Calu3 (cell line): ENCODE measurements around the gene PCK1. TPM values are rescaled to one million over a fixed set of nuclear protein-coding genes. Genes with fewer than 3 reads are reported as not detected.

Experiments
- BruUV-seq: library from RNA; stranded (reverse); fragments of 400-500 nt; replicated peaks from 2 replicates; lab custom pipeline; 2021; lab: Mats Ljungman, UMichigan
- CTCF ChIA-PET: fragments of 300-600 bp; sonication (Branson Sonifier 250); formaldehyde crosslinking; loops from one replicate; lab custom pipeline; 2022; ENCODE audit warnings: antibody characterized with exemption; lab: Charles Lee
- DNase-seq: peaks from one replicate; pipeline ENCODE4 v3.0.0; 2022
- H3K27ac Mint-ChIP-seq: one replicate; pipeline ENCODE4 v1.8.0; 2022; ENCODE audit warnings: mixed read lengths; ENCODE audit not compliant: unreplicated experiment
- H3K27me3 Mint-ChIP-seq: one replicate; pipeline ENCODE4 v1.8.0; 2022; ENCODE audit warnings: mixed read lengths; ENCODE audit not compliant: unreplicated experiment
- H3K36me3 Mint-ChIP-seq: one replicate; pipeline ENCODE4 v1.8.0; 2022; ENCODE audit warnings: mild to moderate bottlenecking, moderate library complexity, mixed read lengths; ENCODE audit not compliant: insufficient read depth, unreplicated experiment
- H3K4me1 Mint-ChIP-seq: one replicate; pipeline ENCODE4 v1.8.0; 2022; ENCODE audit warnings: mild to moderate bottlenecking, low read depth, mixed read lengths; ENCODE audit not compliant: unreplicated experiment
- H3K4me3 Mint-ChIP-seq: one replicate; pipeline ENCODE4 v1.8.0; 2022; ENCODE audit warnings: mild to moderate bottlenecking, low read depth, moderate library complexity, mixed read lengths; ENCODE audit not compliant: unreplicated experiment
- H3K9me3 Mint-ChIP-seq: one replicate; pipeline ENCODE4 v1.8.0; 2022; ENCODE audit warnings: low read depth, mixed read lengths; ENCODE audit not compliant: unreplicated experiment
- intact Hi-C: fragments of 100-400 bp; cut with micrococcal nuclease; formaldehyde crosslinking; loops from one replicate; pipeline ENCODE4 v1.10.0; 2022; ENCODE audit not compliant: unreplicated experiment
- total RNA-seq: library from RNA; stranded (reverse); gene quantifications from 2 replicates; pipeline ENCODE4 v1.2.3, GENCODE V29; 2022
- TF ChIP-seq, protein P1 (sequence below): fragments of 200-600 bp; IDR thresholded peaks from one replicate; pipeline ENCODE4 v1.8.0; 2022; ENCODE audit warnings: antibody characterized with exemption; ENCODE audit not compliant: unreplicated experiment

The PCK1 gene
- total RNA-seq, 1 experiment from 2014 or later, result 0.19 TPM

GRCh38 chr20:57579898-57580447 lies 19.1 kb downstream of the PCK1 start:
- BruUV-seq, result no TSS peak
- no peaks in the 10 kb centered on the region for H3K9me3 Mint-ChIP-seq
- TF ChIP-seq, protein P1, sequence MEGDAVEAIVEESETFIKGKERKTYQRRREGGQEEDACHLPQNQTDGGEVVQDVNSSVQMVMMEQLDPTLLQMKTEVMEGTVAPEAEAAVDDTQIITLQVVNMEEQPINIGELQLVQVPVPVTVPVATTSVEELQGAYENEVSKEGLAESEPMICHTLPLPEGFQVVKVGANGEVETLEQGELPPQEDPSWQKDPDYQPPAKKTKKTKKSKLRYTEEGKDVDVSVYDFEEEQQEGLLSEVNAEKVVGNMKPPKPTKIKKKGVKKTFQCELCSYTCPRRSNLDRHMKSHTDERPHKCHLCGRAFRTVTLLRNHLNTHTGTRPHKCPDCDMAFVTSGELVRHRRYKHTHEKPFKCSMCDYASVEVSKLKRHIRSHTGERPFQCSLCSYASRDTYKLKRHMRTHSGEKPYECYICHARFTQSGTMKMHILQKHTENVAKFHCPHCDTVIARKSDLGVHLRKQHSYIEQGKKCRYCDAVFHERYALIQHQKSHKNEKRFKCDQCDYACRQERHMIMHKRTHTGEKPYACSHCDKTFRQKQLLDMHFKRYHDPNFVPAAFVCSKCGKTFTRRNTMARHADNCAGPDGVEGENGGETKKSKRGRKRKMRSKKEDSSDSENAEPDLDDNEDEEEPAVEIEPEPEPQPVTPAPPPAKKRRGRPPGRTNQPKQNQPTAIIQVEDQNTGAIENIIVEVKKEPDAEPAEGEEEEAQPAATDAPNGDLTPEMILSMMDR, result no peak
- peaks cover 18% of the 10 kb centered on the region for H3K4me1 Mint-ChIP-seq
- H3K4me3 Mint-ChIP-seq, result no peak overlapping the region
- intact Hi-C loops, result no loop called here
- H3K36me3 Mint-ChIP-seq, result peaks cover 5% of the 10 kb centered on the region
- H3K27me3 Mint-ChIP-seq, result peaks cover 61% of the 10 kb centered on the region
- CTCF ChIA-PET, result no interaction called here
- H3K27ac Mint-ChIP-seq, result no peak overlapping the region
- no peak for DNase-seq

GRCh38 chr20:57580478-57581201 lies 19.7 kb downstream of the PCK1 start:
- H3K4me1 Mint-ChIP-seq, result peaks cover 18% of the 10 kb centered on the region
- H3K4me3 Mint-ChIP-seq, result no peak overlapping the region
- TF ChIP-seq, protein P1, result no peak
- CTCF ChIA-PET, result no interaction called here
- H3K9me3 Mint-ChIP-seq, result no peaks in the 10 kb centered on the region
- intact Hi-C loops, result no loop called here
- H3K36me3 Mint-ChIP-seq, result peaks cover 5% of the 10 kb centered on the region
- DNase-seq, result no peak
- H3K27ac Mint-ChIP-seq, result no peak overlapping the region
- H3K27me3 Mint-ChIP-seq, result peaks cover 67% of the 10 kb centered on the region
- BruUV-seq, result no TSS peak

DNA sequence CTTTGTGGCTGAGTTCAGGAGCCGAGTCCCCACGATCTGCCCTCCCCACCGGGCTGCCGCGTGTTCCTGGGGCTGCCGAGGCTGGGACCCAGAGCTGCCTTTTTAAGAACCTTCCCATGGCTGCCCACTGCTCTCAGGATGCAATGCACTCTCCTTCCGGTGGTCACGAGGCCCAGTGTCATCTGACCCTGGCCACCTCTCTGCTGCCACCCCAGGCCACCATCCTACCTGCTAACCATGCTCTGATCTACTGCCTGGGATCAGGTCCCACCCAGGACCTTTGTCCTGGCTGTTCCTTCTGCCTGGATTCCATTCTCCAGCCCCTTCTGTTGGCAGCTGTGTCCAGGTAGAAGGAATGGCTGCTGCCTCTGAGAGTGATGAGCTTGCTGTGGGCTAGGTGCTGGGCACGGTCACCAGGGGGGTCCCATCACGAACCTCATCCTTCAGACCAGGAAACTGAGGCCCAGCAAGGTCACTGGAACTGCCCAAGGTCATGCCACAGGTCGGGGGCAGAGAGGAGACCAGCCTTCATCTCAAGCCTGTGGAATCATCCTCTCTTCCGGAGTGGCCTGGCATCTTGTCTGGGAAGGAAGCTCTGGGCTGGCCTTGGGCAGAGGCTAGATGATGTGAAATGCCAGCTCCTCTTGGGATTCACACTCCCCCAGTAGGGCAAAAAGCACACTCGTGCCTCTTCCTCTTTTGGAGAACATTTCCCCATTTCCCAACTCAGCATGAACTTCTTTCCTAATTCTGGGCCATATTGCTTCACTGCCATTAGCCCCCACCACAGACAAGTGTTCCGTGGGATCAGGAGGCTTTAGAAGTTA lies 20.5 kb downstream of the PCK1 start:
- peaks cover 18% of the 10 kb centered on the region for H3K4me1 Mint-ChIP-seq
- no peak for DNase-seq
- no peak overlapping the region for H3K27ac Mint-ChIP-seq
- intact Hi-C loops, result no loop called here
- TF ChIP-seq, protein P1, result no peak
- BruUV-seq, result no TSS peak
- CTCF ChIA-PET, result no interaction called here
- no peak overlapping the region for H3K4me3 Mint-ChIP-seq
- H3K27me3 Mint-ChIP-seq, result peaks cover 75% of the 10 kb centered on the region
- H3K9me3 Mint-ChIP-seq, result no peaks in the 10 kb centered on the region
- H3K36me3 Mint-ChIP-seq, result peaks cover 5% of the 10 kb centered on the region

GRCh38 chr20:57582029-57582378 lies 21.1 kb downstream of the PCK1 start:
- Mint-ChIP-seq H3K27me3 (peaks cover 81% of the 10 kb centered on the region), H3K4me3 (peak overlapping the region; percentile 16), H3K4me1 (peaks cover 18% of the 10 kb centered on the region), H3K36me3 (peaks cover 5% of the 10 kb centered on the region), H3K27ac (no peak overlapping the region), H3K9me3 (no peaks in the 10 kb centered on the region)
- CTCF ChIA-PET, result interaction anchor here (0.7 kb wide), 1 partner anchor 638 kb away, joined by 3 read pairs; no protein-coding TSS in a partner anchor
- no TSS peak for BruUV-seq
- intact Hi-C loops, result no loop called here
- TF ChIP-seq, protein P1, result no peak
- no peak for DNase-seq
